Measurements from ENCODE around the gene SLC2A11. TPM values are rescaled to one million over a fixed set of nuclear protein-coding genes. Genes with fewer than 3 reads are reported as not detected.
"Not testable (repeated sequence)": the region's sequence is repeated elsewhere in the genome, so short reads cannot be mapped to it uniquely, and the experiment has no call there.

Gene SLC2A11
- total RNA-seq, 1 experiment from 2014 or later = 3.0 TPM

- peak overlapping the region; percentile 54 for H3K27ac ChIP-seq
- not testable (repeated sequence) for H3K27me3 ChIP-seq (replicated peaks); H3K9me3 ChIP-seq (replicated peaks); H3K4me3 ChIP-seq
- peaks cover 40% of the 10 kb centered on the region for H3K36me3 ChIP-seq
- H3K4me1 ChIP-seq (replicated peaks) = peaks cover 26% of the 10 kb centered on the region
- peak; percentile 46 to 71 for DNase-seq (ENCODE audit: low read depth in 1 of 2, low spot score in 2 of 2)
Measured at GRCh38 chr22:23921586-23922201, 64.0 kb downstream of the SLC2A11 start.

DNA sequence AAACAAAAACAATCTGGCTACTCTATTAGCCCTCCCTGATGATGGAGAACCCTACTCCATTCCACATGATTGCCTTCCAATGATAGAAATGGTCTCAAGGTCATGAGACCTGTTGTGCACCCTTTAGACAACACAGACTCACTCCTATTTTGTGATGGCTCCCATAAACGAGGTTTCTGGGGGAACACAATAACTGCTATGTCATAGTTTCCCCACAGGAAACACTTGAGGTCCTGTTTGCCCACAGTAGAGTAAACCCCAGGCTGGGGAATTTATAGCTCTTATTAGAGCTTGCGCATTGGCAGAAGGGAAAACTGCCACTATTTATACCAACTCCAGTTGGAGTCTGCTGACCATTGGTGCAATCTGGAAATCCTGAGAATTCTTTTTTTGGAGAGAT, 65.2 kb downstream of the SLC2A11 start:
- Histone ChIP-seq H3K4me3 (no peak overlapping the region), H3K27me3 (replicated peaks) (no peaks in the 10 kb centered on the region), H3K4me1 (replicated peaks) (peaks cover 26% of the 10 kb centered on the region), H3K27ac (no peak overlapping the region), H3K9me3 (replicated peaks) (peaks cover 7% of the 10 kb centered on the region), H3K36me3 (peaks cover 46% of the 10 kb centered on the region)
- DNase-seq (ENCODE audit: low read depth in 1 of 2, low spot score in 2 of 2) = no peak

DNA sequence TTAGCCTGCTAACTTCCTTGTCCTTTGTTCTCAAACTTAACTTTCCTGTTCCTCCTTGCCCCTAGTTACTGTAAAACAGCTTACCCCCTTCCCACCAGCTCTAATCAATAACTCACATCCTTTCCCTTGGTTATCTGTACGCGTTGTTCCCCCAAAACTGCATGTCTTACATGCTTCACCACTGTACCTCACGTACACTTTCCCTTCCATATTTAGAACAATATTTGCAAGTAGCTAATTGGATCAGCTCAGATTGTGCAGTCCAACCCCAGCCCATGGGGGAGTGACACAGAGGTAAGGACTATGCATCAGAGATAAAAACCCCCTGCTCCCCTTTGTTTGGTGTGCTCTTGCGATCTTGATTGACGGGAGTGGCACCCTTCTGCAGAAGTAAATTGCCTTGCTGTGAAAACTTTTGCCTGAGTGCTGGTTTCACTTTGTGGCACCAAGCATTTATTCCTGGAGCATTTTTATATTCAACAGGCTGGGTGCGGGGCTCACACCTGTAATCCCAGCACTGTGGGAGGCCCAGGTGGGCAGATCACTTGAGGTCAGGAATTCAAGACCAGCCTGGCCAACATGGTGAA, 67.4 kb downstream of the SLC2A11 start:
- Histone ChIP-seq H3K27ac (no peak overlapping the region), H3K4me3 (no peak overlapping the region), H3K27me3 (replicated peaks) (no peaks in the 10 kb centered on the region), H3K9me3 (replicated peaks) (peaks cover 7% of the 10 kb centered on the region), H3K36me3 (peaks cover 46% of the 10 kb centered on the region), H3K4me1 (replicated peaks) (peaks cover 18% of the 10 kb centered on the region)
- DNase-seq (ENCODE audit: low read depth in 1 of 2, low spot score in 2 of 2) = no peak

- no peaks in the 10 kb centered on the region for H3K27me3 ChIP-seq (replicated peaks)
- H3K27ac ChIP-seq = no peak overlapping the region
- H3K36me3 ChIP-seq = peaks cover 40% of the 10 kb centered on the region
- H3K4me1 ChIP-seq (replicated peaks) = peaks cover 9% of the 10 kb centered on the region
- no peak for DNase-seq (ENCODE audit: low read depth in 1 of 2, low spot score in 2 of 2)
- no peak overlapping the region for H3K4me3 ChIP-seq
- peaks cover 7% of the 10 kb centered on the region for H3K9me3 ChIP-seq (replicated peaks)
Measured at GRCh38 chr22:23926561-23926960, 68.9 kb downstream of the SLC2A11 start.

Other genes with a start within 250 kb of the SLC2A11 start
- gene DRICH1, start 225.6 kb upstream of the SLC2A11 start, total RNA-seq (2014; rRNA removed; shearing (Covaris generic)) = not detected in 2 replicates
- gene RGL4, start 166.9 kb upstream of the SLC2A11 start, total RNA-seq (2014; rRNA removed; shearing (Covaris generic)) = not detected in 2 replicates
- 1.8 and 4.3 TPM in 2 replicates for gene ZNF70, start 106.8 kb upstream of the SLC2A11 start, total RNA-seq (2014; rRNA removed; shearing (Covaris generic))
- gene VPREB3, start 103.5 kb upstream of the SLC2A11 start, total RNA-seq (2014; rRNA removed; shearing (Covaris generic)) = not detected in 2 replicates
- gene C22orf15, start 94.9 kb upstream of the SLC2A11 start, total RNA-seq (2014; rRNA removed; shearing (Covaris generic)) = not detected in 2 replicates
- gene CHCHD10, start 89.9 kb upstream of the SLC2A11 start, total RNA-seq (2014; rRNA removed; shearing (Covaris generic)) = 6.4 and 47.7 TPM in 2 replicates
- 14.5 and 32.4 TPM in 2 replicates for gene MMP11, start 85.0 kb upstream of the SLC2A11 start, total RNA-seq (2014; rRNA removed; shearing (Covaris generic))
- gene SMARCB1, start 70.9 kb upstream of the SLC2A11 start, total RNA-seq (2014; rRNA removed; shearing (Covaris generic)) = 91.8 and 121 TPM in 2 replicates
- not detected in 2 replicates for gene DERL3, start 18.9 kb upstream of the SLC2A11 start, total RNA-seq (2014; rRNA removed; shearing (Covaris generic))
- 110 and 155 TPM in 2 replicates for gene MIF, start 36.5 kb downstream of the SLC2A11 start, total RNA-seq (2014; rRNA removed; shearing (Covaris generic))
- gene GSTT2B, start 103.3 kb downstream of the SLC2A11 start, total RNA-seq (2014; rRNA removed; shearing (Covaris generic)) = 17.0 and 17.8 TPM in 2 replicates
- gene DDTL, start 109.0 kb downstream of the SLC2A11 start, total RNA-seq (2014; rRNA removed; shearing (Covaris generic)) = 1.1 TPM in 1 of 2 replicates, not detected in the other
- gene DDT, start 116.6 kb downstream of the SLC2A11 start, total RNA-seq (2014; rRNA removed; shearing (Covaris generic)) = 58.7 and 86.0 TPM in 2 replicates
- 1.2 TPM in 1 of 2 replicates, not detected in the other for gene GSTT2, start 122.3 kb downstream of the SLC2A11 start, total RNA-seq (2014; rRNA removed; shearing (Covaris generic))
- gene GSTT4, start 147.6 kb downstream of the SLC2A11 start, total RNA-seq (2014; rRNA removed; shearing (Covaris generic)) = not detected in 2 replicates
- 30.1 and 35.1 TPM in 2 replicates for gene CABIN1, start 153.4 kb downstream of the SLC2A11 start, total RNA-seq (2014; rRNA removed; shearing (Covaris generic))

All from SJSA1 (cell line).